H1 (cell line): ENCODE measurements around the gene LRRC23. TPM values are rescaled to one million over a fixed set of nuclear protein-coding genes. Genes with fewer than 3 reads are reported as not detected.

Source experiments
- CTCF ChIA-PET: fragments of 300-600 bp; sonication (Branson Sonifier 250); formaldehyde crosslinking; loops from one replicate; lab custom pipeline; 2021; ENCODE audit not compliant: partially characterized antibody; lab: Charles Lee
- POLR2A ChIA-PET: fragments of 300-600 bp; sonication (Branson Sonifier 250); formaldehyde crosslinking; loops from one replicate; lab custom pipeline; 2021; ENCODE audit warnings: inconsistent platforms; ENCODE audit not compliant: partially characterized antibody; lab: Charles Lee
- DNase-seq, 2 experiments: peaks; one replicate each; pipeline versions ENCODE4 v3.0.0 to v3.0.0-alpha.2; 2010 to 2022; ENCODE audit warnings: low spot score in 2 of 2, low read depth in 1 of 2, mixed read lengths in 1 of 2
- FAIRE-seq: peaks from 2 replicates; lab custom pipeline; 2011; peaks lifted over from hg19 to GRCh38; lab: Jason Lieb, UNC
- H2AFZ ChIP-seq: 2 replicates; pipeline ENCODE4 v1.8.1; 2012; ENCODE audit warnings: low read length, inconsistent platforms
- H2AK5ac ChIP-seq: 2 replicates; pipeline ENCODE4 v1.6.1; 2013; ENCODE audit warnings: low read depth, low read length
- H2BK120ac ChIP-seq: replicated peaks from 2 replicates; pipeline ENCODE3; 2013; ENCODE audit warnings: low read depth, low read length, inconsistent platforms
- H2BK12ac ChIP-seq: 2 replicates; pipeline ENCODE4 v1.6.1; 2013; ENCODE audit warnings: low read depth, low read length
- H2BK15ac ChIP-seq: 2 replicates; pipeline ENCODE4 v1.6.1; 2013; ENCODE audit warnings: low read length
- H2BK20ac ChIP-seq: 2 replicates; pipeline ENCODE4 v1.6.1; 2013; ENCODE audit warnings: low read length
- H2BK5ac ChIP-seq: 2 replicates; pipeline ENCODE4 v1.6.1; 2013; ENCODE audit warnings: low read depth, low read length
- H3K14ac ChIP-seq: 2 replicates; pipeline ENCODE4 v1.6.1; 2013; ENCODE audit warnings: inconsistent platforms; ENCODE audit not compliant: insufficient read length
- H3K18ac ChIP-seq: 2 replicates; pipeline ENCODE4 v1.6.1; 2013; ENCODE audit warnings: low read length; ENCODE audit errors: extremely low read depth
- H3K23ac ChIP-seq: 2 replicates; pipeline ENCODE4 v1.6.1; 2013; ENCODE audit warnings: inconsistent platforms; ENCODE audit not compliant: insufficient read length
- H3K23me2 ChIP-seq: 2 replicates; pipeline ENCODE4 v1.6.1; 2013; ENCODE audit warnings: low read depth, low read length
- H3K27ac ChIP-seq: 2 replicates; pipeline ENCODE4 v1.6.1; 2011; ENCODE audit warnings: low read depth, low read length, inconsistent platforms
- H3K27me3 ChIP-seq, 4 experiments: replicated peaks in 1 of 4; 1 replicate in 1 of 4; 2 replicates in 3 of 4; pipeline versions ENCODE4 v1.6.1 to v1.8.1; 2011 to 2013; ENCODE audit warnings: low read length in 3 of 4, mild to moderate bottlenecking in 3 of 4, inconsistent platforms in 2 of 4, mixed read lengths in 2 of 4, moderate library complexity in 1 of 4; ENCODE audit not compliant: control insufficient read depth in 3 of 4, insufficient read depth in 3 of 4; ENCODE audit errors: extremely low read depth in 1 of 4
- H3K36me3 ChIP-seq, 4 experiments: 2 replicates each; pipeline versions ENCODE4 v1.6.1 to v1.8.1; 2011 to 2013; ENCODE audit warnings: mild to moderate bottlenecking in 4 of 4, low read length in 3 of 4, moderate library complexity in 2 of 4, control low read depth in 1 of 4, inconsistent platforms in 1 of 4; ENCODE audit not compliant: insufficient read depth in 4 of 4, control insufficient read depth in 2 of 4
- H3K4ac ChIP-seq: replicated peaks from 2 replicates; pipeline ENCODE3; 2013; ENCODE audit warnings: low read length, low read depth, mixed read lengths, inconsistent platforms; ENCODE audit not compliant: insufficient read length
- H3K4me1 ChIP-seq, 4 experiments: replicated peaks in 1 of 4; 1 replicate in 1 of 4; 2 replicates in 3 of 4; pipeline versions ENCODE4 v1.6.1 to v1.8.1; 2011 to 2013; ENCODE audit warnings: low read length in 3 of 4, inconsistent platforms in 2 of 4, mixed read lengths in 1 of 4; ENCODE audit not compliant: insufficient read depth in 4 of 4, control insufficient read depth in 3 of 4
- H3K4me2 ChIP-seq, 2 experiments: 2 replicates each; pipeline versions ENCODE4 v1.6.1 to v1.8.1; 2011 to 2013; ENCODE audit warnings: low read depth in 2 of 2, low read length in 2 of 2, control low read depth in 1 of 2, inconsistent platforms in 1 of 2, mild to moderate bottlenecking in 1 of 2; ENCODE audit not compliant: insufficient read depth in 1 of 2
- H3K4me3 ChIP-seq, 4 experiments: fragments of 200-600, 300-600 bp in 1 of 4; sonication (generic), shearing (Covaris generic), sonication (Bioruptor Twin) in 1 of 4; 2 replicates each; pipeline versions ENCODE4 v1.5.1 to v1.8.1; 2011 to 2016; ENCODE audit warnings: low read length in 4 of 4, low read depth in 3 of 4, control low read depth in 2 of 4, inconsistent platforms in 2 of 4, mild to moderate bottlenecking in 2 of 4, mixed read lengths in 1 of 4, moderate library complexity in 1 of 4; ENCODE audit not compliant: insufficient read depth in 2 of 4; ENCODE audit errors: extremely low read depth in 1 of 4
- H3K56ac ChIP-seq: replicated peaks from 2 replicates; pipeline ENCODE3; 2013; ENCODE audit warnings: low read depth, mild to moderate bottlenecking, mixed read lengths, low read length, inconsistent platforms; ENCODE audit not compliant: insufficient read length
- H3K79me1 ChIP-seq: 2 replicates; pipeline ENCODE4 v1.6.1; 2013; ENCODE audit warnings: low read depth, low read length, control low read depth
- H3K79me2 ChIP-seq, 2 experiments: 2 replicates each; pipeline versions ENCODE4 v1.6.1 to v1.8.1; 2012 to 2013; ENCODE audit warnings: low read length in 2 of 2, mild to moderate bottlenecking in 2 of 2, inconsistent platforms in 1 of 2; ENCODE audit not compliant: insufficient read depth in 2 of 2, control insufficient read depth in 1 of 2
- H3K9ac ChIP-seq, 4 experiments: replicated peaks in 1 of 4; 1 replicate in 1 of 4; 2 replicates in 3 of 4; pipeline versions ENCODE4 v1.6.1 to v1.8.1; 2011 to 2013; ENCODE audit warnings: low read depth in 3 of 4, low read length in 3 of 4, control low read depth in 2 of 4, mild to moderate bottlenecking in 2 of 4, moderate library complexity in 2 of 4, inconsistent platforms in 1 of 4; ENCODE audit errors: extremely low read depth in 1 of 4
- H3K9me3 ChIP-seq, 2 experiments: 2 replicates each; pipeline versions ENCODE4 v1.6.1 to v1.8.1; 2012 to 2013; ENCODE audit warnings: mild to moderate bottlenecking in 2 of 2, moderate library complexity in 2 of 2, control low read depth in 1 of 2, inconsistent platforms in 1 of 2, low read depth in 1 of 2, low read length in 1 of 2, mixed read lengths in 1 of 2; ENCODE audit not compliant: insufficient read depth in 2 of 2
- H4K20me1 ChIP-seq, 2 experiments: replicated peaks in 1 of 2; 2 replicates each; pipeline versions ENCODE3 to v1.8.1; 2011 to 2013; ENCODE audit warnings: inconsistent platforms in 2 of 2, low read length in 2 of 2, mild to moderate bottlenecking in 1 of 2; ENCODE audit not compliant: insufficient read depth in 2 of 2, control insufficient read depth in 1 of 2
- H4K5ac ChIP-seq: 2 replicates; pipeline ENCODE4 v1.6.1; 2013; ENCODE audit warnings: low read length, low read depth, mixed read lengths, inconsistent platforms; ENCODE audit not compliant: insufficient read length
- H4K8ac ChIP-seq: 2 replicates; pipeline ENCODE4 v1.8.0; 2013; ENCODE audit warnings: mild to moderate bottlenecking, moderate library complexity, low read length, inconsistent platforms; ENCODE audit not compliant: insufficient read depth; ENCODE audit errors: extremely low read depth
- H4K91ac ChIP-seq: replicated peaks from 2 replicates; pipeline ENCODE3; 2013; ENCODE audit warnings: low read length, mixed read lengths, inconsistent platforms; ENCODE audit not compliant: insufficient read length
- ATF2 ChIP-seq: IDR thresholded peaks from 2 replicates; pipeline ENCODE4 v1.6.1; 2012; ENCODE audit warnings: low read length, inconsistent platforms
- BCL11A ChIP-seq, 2 experiments: IDR thresholded peaks; one replicate each; pipeline ENCODE4 v1.6.1; 2011; ENCODE audit warnings: low read depth in 2 of 2, low read length in 2 of 2, mild to moderate bottlenecking in 2 of 2
- E2F6 ChIP-seq: IDR thresholded peaks from 2 replicates; pipeline ENCODE4 v1.6.1; 2012; ENCODE audit warnings: inconsistent platforms
- EGR1 ChIP-seq: IDR thresholded peaks from 2 replicates; pipeline ENCODE4 v1.6.1; 2011; ENCODE audit warnings: low read depth, low read length, borderline replicate concordance
- KDM5A ChIP-seq: fragments of 200-600 bp; IDR thresholded peaks from 2 replicates; pipeline ENCODE4 v1.7.1; 2012; ENCODE audit warnings: mild to moderate bottlenecking, low read length, inconsistent platforms, mixed read lengths
- RAD21 ChIP-seq, 2 experiments: IDR thresholded peaks in 1 of 2; conservative IDR thresholded peaks in 1 of 2; 2 replicates each; pipeline ENCODE4 v1.6.1; 2011; ENCODE audit warnings: low read depth in 2 of 2, low read length in 2 of 2, improper control_type of control experiment in 1 of 2, inconsistent platforms in 1 of 2, mild to moderate bottlenecking in 1 of 2, moderate library complexity in 1 of 2
- SIN3A ChIP-seq, 2 experiments: IDR thresholded peaks in 1 of 2; conservative IDR thresholded peaks in 1 of 2; 2 replicates each; pipeline ENCODE4 v1.6.1; 2011 to 2012; ENCODE audit warnings: low read length in 2 of 2, improper control_type of control experiment in 1 of 2, low read depth in 1 of 2, mild to moderate bottlenecking in 1 of 2
- WGBS, 2 experiments: shearing (Covaris generic) in 1 of 2; methylation state at CpG; one replicate each; pipeline versions ENCODE4 v1.1.6 to v1.1.7; 2013 to 2015; ENCODE audit warnings: low lambda C conversion rate in 2 of 2, mixed read lengths in 2 of 2, inconsistent platforms in 1 of 2, low coverage in 1 of 2, missing lambda C conversion rate in 1 of 2; ENCODE audit not compliant: insufficient replicate concordance in 2 of 2, insufficient coverage in 1 of 2, insufficient read length in 1 of 2; ENCODE audit errors: extremely low coverage in 1 of 2, missing lambda C conversion rate in 1 of 2; 5-methylcytosine and 5-hydroxymethylcytosine counted together
- polyA plus RNA-seq, 7 experiments: library from polyadenylated mRNA; depleted of rRNA in 3 of 7; stranded (reverse) in 5 of 7; unstranded in 2 of 7; fragments of >200 nt in 5 of 7; fragments of 200-250 nt in 2 of 7; gene quantifications; 1 replicate in 5 of 7; 2 replicates in 1 of 7; 4 replicates in 1 of 7; pipeline versions ENCODE4 v1.2.1 to v1.2.3, GENCODE V29; 2011 to 2013; ENCODE audit warnings: missing spikeins in 2 of 7, mixed read lengths in 2 of 7
- total RNA-seq: library from RNA; stranded (reverse); fragmentation: NEBNext Ultra II Directional; extraction: Animal tissue kit (Norgen Biotek cat#: 25700); gene quantifications from 2 replicates; pipeline ENCODE4 v1.2.1, GENCODE V29; 2021

LRRC23 gene
- total and polyA plus RNA-seq, 2 of the 8 experiments (the other 6 are each of a cell fraction or from before 2014, with no cell fraction given) = 2.5 to 3.6 TPM

GRCh38 chr12:6955108-6956020 lies 50.7 kb downstream of the LRRC23 start:
- DNase-seq (no peak), FAIRE-seq (no peak)
- Histone ChIP-seq H2BK20ac (no peak overlapping the region), H2BK120ac (no peak overlapping the region), H4K20me1 (no peaks in the 10 kb centered on the region), H3K4me3 (no peak overlapping the region), H3K56ac (no peak overlapping the region), H3K36me3 (no peaks in the 10 kb centered on the region), H3K27ac (0 out of 2 replicates have a peak overlapping the region, but pooled peaks have one; percentile 1), H3K9me3 (no peaks in the 10 kb centered on the region), H2AFZ (no peak overlapping the region), H3K4me2 (no peak overlapping the region), H2BK5ac (0 out of 2 replicates have a peak overlapping the region, but pooled peaks have one; percentile 13), H2BK15ac (no peak overlapping the region; the same call in 1 of the 2 replicates), H3K18ac (no peak overlapping the region), H3K14ac (no peak overlapping the region), H4K8ac (no peak overlapping the region), H3K79me1 (peaks cover 4% of the 10 kb centered on the region; the same call in 1 of the 2 replicates), H2AK5ac (no peak overlapping the region), H2BK12ac (no peak overlapping the region), H3K23ac (no peak overlapping the region), H3K23me2 (no peaks in the 10 kb centered on the region), H3K9ac (no peak overlapping the region), H4K91ac (no peak overlapping the region), H3K4ac (no peak overlapping the region), H3K27me3 (no peaks in the 10 kb centered on the region), H3K79me2 (no peaks in the 10 kb centered on the region), H3K4me1 (peaks cover 0 to 15% (median 7%) of the 10 kb centered on the region in 4 experiments; a peak in 4 of 7 replicates), H4K5ac (no peak overlapping the region)
- WGBS, 2 experiments = 87% methylated on average over 19 of the region's 22 CpGs; no CpG with 5 or more reads in 1 of the 2 experiments
- ChIA-PET CTCF (interaction anchor here (1.1 to 12.2 kb wide), 4 partner anchors 9 to 86 kb away, joined by 3 to 277 read pairs (median 3); partner anchors contain the start of genes C12orf57, LPCAT3 and RNU7-1), POLR2A (interaction anchor here (0.6 to 44.0 kb wide), 3 partner anchors 10 to 81 kb away, joined by 3 to 1596 read pairs (median 1596); partner anchors contain the start of genes ATN1, C12orf57, EMG1 and PHB2)
- TF ChIP-seq RAD21 (IDR thresholded peaks at IDR 0.05 in 1 of 2, conservative IDR thresholded peaks at IDR 0.05 in 1 of 2; ENCODE audit: low read depth in 2 of 2, low read length in 2 of 2) (no peak), EGR1 (no peak), E2F6 (no peak), SIN3A (conservative IDR thresholded peaks at IDR 0.05 in 1 of 2, IDR thresholded peaks at IDR 0.05 in 1 of 2; ENCODE audit: low read depth in 1 of 2, low read length in 2 of 2) (no peak), KDM5A (no peak), ATF2 (no peak), BCL11A (IDR thresholded peaks at IDR 0.05; ENCODE audit: low read depth in 2 of 2, low read length in 2 of 2) (no peak)
